NK-92 (cell line): ENCODE results near the gene FLVCR2.
"Not testable (repeated sequence)": the region's sequence is repeated elsewhere in the genome, so short reads cannot be mapped to it uniquely, and the experiment has no call there.

Experiments used
- DNase-seq: peaks from one replicate; lab custom pipeline; 2025; ENCODE audit not compliant: unreplicated experiment; lab: John Stamatoyannopoulos, UW

The FLVCR2 gene

DNA sequence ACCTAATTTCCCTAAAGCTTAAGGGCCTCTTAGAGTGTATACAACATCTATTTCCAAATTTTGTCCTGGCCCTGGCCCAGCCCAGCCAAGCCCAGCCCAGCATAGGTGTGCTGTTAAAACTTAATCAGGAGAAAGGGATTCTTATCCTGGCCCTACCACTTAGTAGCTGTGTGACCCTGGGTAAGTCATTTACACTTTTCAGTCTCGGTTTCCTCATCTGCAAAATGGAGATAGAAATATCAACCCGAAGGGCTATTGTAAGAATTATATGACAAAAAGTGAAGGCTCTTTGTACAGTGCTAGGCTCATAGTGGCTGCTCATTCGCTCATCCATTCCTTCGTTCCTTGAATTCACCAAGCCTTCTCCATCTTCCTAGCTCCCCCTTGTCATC is 81.8 kb downstream of the FLVCR2 start:
- no peak for DNase-seq

GRCh38 chr14:75660630-75661498 is 82.4 kb downstream of the FLVCR2 start, which contains the start of the genes ERG28 and TTLL5:
Gene ERG28 (minus strand): TSS chr14:75660876. CDS start chr14:75657502, 3,374 bp downstream.
Gene TTLL5 (plus strand): TSS chr14:75661246. CDS start chr14:75663150, 1,904 bp downstream.
- peak; percentile 98 for DNase-seq

GRCh38 chr14:75661499-75661814 is 83.0 kb downstream of the FLVCR2 start:
- DNase-seq = no peak

DNA sequence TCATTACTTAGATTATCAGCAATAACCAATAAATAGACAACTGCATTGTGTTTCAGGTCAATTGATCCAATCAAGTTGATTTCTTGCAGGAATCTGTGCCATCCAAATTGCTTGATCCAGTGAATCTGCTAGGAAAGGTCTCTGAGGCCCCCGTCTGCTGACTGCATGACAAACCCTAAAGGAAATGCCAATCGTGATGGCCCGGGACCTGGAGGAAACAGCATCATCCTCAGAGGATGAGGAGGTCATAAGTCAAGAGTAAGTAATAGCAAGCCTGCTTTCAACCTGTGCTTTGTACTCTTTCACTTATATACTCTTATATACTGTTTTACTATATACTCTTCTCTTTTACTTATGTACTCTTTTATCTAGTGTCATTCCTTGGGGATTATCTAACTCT is 84.5 kb downstream of the FLVCR2 start:
- DNase-seq = no peak

GRCh38 chr14:75667099-75667765 is 88.8 kb downstream of the FLVCR2 start:
- DNase-seq = no peak

GRCh38 chr14:75672605-75673192 is 94.3 kb downstream of the FLVCR2 start:
- DNase-seq = no peak

DNA sequence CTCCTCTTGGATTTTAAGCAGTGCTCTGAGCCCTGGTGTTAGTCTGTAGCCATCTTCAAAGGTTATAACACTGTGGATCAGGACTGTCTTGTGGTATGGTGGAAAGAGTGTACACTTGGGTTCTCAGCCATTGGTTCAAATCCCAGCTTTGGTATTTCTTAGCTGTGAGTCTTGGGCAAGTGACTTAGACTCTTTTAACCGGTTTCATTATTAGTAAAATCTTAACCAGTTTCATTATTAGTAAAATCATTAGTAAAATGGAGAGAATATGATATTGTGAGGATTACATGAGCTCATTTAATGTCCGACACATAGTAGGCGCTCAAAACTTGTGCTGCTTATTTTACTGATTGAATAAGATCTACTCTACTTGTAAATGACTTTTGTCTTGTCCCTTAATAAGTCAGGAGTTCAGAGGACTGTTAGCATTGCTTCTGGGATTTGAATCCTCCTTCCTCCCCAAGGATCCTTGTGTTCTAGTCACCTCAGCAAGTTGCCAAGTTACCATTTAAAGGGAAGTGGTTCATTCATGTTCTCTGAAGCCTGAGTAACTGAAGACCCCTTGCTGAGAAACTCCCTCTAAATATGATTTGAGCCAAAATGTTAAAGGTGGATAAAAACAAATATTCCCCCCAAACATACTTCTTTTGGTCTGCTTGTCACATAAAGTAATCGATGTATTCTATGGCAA is 95.1 kb downstream of the FLVCR2 start:
- DNase-seq = no peak

DNA sequence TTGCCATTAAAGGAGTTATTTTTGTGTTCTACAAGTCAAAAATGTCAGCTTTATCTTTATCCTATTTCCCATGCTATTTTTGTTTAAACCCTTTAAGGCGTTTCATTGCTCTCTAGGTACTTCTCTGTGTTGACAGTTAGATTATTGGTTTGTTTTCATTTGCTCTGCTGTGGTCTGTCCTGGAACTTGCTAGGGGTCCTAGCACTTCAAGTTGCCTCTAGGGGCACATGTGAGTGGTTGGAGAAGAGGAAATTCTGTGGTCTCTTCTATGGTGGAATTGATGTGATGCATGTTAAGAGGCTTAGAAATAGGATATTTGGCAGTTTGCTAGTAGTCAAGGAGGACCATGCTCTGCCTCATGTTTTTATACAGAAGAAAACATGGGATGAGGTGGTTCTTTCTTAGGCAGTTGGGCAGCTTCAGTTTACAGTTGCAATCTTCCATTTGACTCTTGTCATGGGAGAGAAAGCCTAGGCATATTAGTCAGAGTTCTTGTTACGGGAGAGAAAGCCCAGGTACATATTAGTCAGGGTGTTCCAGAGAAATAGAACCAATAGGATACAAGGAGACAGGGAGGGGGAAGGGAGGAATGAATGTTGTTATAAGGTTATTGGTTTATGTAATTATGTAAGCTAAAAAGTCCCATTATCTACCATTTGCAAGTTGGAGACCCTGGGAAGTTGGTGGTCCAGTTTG is 97.0 kb downstream of the FLVCR2 start:
- DNase-seq = no peak

DNA sequence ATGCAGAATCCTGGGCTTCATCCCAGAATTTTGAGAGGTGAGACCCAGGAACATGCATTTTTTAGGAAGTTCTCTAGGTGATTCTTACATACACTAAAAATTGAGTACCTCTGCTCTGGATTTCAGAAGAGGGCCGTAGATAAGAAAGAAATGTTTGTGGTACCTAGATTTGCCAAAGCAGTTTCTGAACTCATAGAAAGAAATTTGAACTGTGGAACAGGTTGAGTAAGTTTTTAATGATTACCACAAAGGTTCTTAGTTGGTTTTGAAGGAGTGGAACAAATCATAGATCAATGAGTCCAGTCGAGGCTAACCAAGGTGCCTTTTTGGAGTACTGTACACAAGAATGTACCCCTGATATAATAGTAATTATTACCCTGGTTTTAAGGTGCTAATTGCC is 107.5 kb downstream of the FLVCR2 start:
- no peak for DNase-seq

DNA sequence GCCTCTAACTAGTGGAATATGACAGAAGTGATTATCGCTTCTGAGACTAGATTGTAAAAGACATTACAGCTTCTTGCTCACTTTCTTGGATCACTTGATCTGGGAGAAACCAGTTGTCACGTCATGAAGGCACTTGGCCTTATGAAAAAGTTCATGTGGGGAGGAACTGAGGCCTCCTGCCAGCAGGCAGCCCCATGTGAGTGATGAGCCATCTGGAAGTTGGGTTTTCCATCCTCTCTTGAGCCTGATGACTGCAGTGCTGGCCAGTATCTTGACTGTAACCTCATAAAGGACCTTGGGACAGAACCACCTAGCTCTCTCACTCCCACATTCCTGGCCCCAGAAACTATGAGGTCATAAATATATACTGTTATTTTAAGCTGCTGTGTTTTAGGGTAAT is 110.6 kb downstream of the FLVCR2 start:
- DNase-seq = no peak

DNA sequence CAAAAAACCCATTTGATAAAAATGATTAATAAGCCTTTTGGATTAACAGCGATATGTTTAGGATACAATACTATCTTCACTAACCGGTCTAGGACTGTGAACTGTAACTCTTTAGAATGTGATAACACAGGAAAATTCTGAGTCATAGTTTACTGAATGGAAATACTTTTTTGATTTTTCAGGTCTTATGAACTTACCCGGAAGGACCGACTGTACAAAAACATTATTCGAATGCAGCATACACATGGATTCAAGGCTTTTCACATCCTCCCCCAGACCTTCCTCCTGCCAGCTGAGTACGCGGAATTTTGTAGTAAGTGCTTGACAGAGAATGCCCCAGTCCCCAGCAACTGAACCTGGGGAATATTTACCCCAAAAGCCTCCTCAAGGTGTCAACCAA is 111.6 kb downstream of the FLVCR2 start:
- DNase-seq = no peak

DNA sequence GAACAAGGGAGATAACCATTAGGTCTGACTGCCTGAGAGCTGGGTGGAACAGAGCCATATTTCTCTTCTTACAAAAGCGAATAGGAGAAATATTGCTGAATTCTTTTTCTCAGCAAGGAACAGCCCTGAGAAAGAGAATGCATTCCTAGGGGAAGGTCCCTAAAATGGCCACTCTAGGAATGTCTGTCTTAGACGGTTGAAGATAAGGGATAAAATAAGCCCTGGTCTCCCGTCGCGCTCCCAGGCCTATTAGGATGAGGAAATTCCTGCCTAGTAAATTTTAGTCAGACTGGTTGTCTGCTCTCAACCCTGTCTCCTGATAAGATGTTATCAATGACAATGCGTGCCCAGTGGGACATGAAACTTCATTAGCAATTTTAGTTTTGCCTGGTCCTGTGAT is 116.6 kb downstream of the FLVCR2 start:
- DNase-seq = not testable (repeated sequence)

GRCh38 chr14:75697386-75697785 is 119.0 kb downstream of the FLVCR2 start:
- DNase-seq = no peak
